Mammary epithelial cell (primary cell): ENCODE results near the gene DAB2.

Experiments used
- CTCF ChIP-seq, 2 donors: IDR thresholded peaks in 1 of 2; conservative IDR thresholded peaks in 1 of 2; 2 replicates each; pipeline ENCODE4 v1.5.1; 2011 to 2012; ENCODE audit warnings: inconsistent platforms in 2 of 2, low read length in 2 of 2, mild to moderate bottlenecking in 2 of 2, control low read depth in 1 of 2, low read depth in 1 of 2; ENCODE audit not compliant: insufficient read depth in 1 of 2; ENCODE audit errors: extremely low read depth in 1 of 2
- EZH2 ChIP-seq: IDR thresholded peaks from 2 replicates; pipeline ENCODE4 v1.6.1; 2012; ENCODE audit warnings: low read length, inconsistent platforms, borderline replicate concordance

- TF ChIP-seq CTCF (conservative IDR thresholded peaks at IDR 0.05 in 1 of 2, IDR thresholded peaks at IDR 0.05 in 1 of 2; ENCODE audit: extremely low read depth in 1 of 2, insufficient read depth in 1 of 2, low read depth in 1 of 2, low read length in 2 of 2) (no peak), EZH2 (no peak)
Observed at GRCh38 chr5:39352170-39352569, 72.6 kb downstream of the DAB2 start.
